Astrocyte (in vitro differentiated cells and primary cell): ENCODE data around the gene NAP1L4. TPM values are rescaled to one million over a fixed set of nuclear protein-coding genes. Genes with fewer than 3 reads are reported as not detected.
A peak's percentile ranks its signal among the peaks of the same experiment; 100 is the strongest.

Experiments
- DNase-seq: peaks from one replicate; pipeline ENCODE4 v3.0.0-alpha.2; 2010; ENCODE audit warnings: low read depth
- FAIRE-seq: peaks from 2 replicates; lab custom pipeline; 2011; peaks lifted over from hg19 to GRCh38; lab: Jason Lieb, UNC
- H2AFZ ChIP-seq: 2 replicates; pipeline ENCODE4 v1.6.0; 2012; ENCODE audit warnings: low read depth, low read length, inconsistent platforms
- H3K27ac ChIP-seq: 2 replicates; pipeline ENCODE4 v1.5.1; 2011; ENCODE audit warnings: low read depth, low read length, inconsistent platforms
- H3K27me3 ChIP-seq: 2 replicates; pipeline ENCODE4 v1.6.0; 2011; ENCODE audit warnings: low read length, inconsistent platforms; ENCODE audit not compliant: insufficient read depth
- H3K36me3 ChIP-seq: 2 replicates; pipeline ENCODE4 v1.5.1; 2011; ENCODE audit warnings: low read length, inconsistent platforms; ENCODE audit not compliant: insufficient read depth
- H3K4me1 ChIP-seq: 2 replicates; pipeline ENCODE4 v1.5.1; 2011; ENCODE audit warnings: low read length, inconsistent platforms; ENCODE audit not compliant: insufficient read depth
- H3K4me2 ChIP-seq: 2 replicates; pipeline ENCODE4 v1.6.0; 2012; ENCODE audit warnings: low read length, inconsistent platforms
- H3K4me3 ChIP-seq: 2 replicates; pipeline ENCODE4 v1.5.1; 2011; ENCODE audit warnings: low read depth, mild to moderate bottlenecking, low read length, inconsistent platforms; ENCODE audit not compliant: insufficient read depth
- H3K79me2 ChIP-seq: 2 replicates; pipeline ENCODE4 v1.6.0; 2012; ENCODE audit warnings: mild to moderate bottlenecking, low read length, inconsistent platforms; ENCODE audit not compliant: insufficient read depth
- H3K9ac ChIP-seq: 2 replicates; pipeline ENCODE4 v1.6.0; 2012; ENCODE audit warnings: mild to moderate bottlenecking, low read length, inconsistent platforms
- H3K9me3 ChIP-seq: 2 replicates; pipeline ENCODE4 v1.5.1; 2012; ENCODE audit warnings: low read depth, mild to moderate bottlenecking, low read length, inconsistent platforms; ENCODE audit not compliant: insufficient read depth
- H4K20me1 ChIP-seq: 2 replicates; pipeline ENCODE4 v1.6.0; 2012; ENCODE audit warnings: low read length, inconsistent platforms; ENCODE audit not compliant: insufficient read depth
- H3K27ac Mint-ChIP-seq: one replicate; pipeline ENCODE4 v1.8.0; 2021; ENCODE audit warnings: mild to moderate bottlenecking, mixed read lengths; ENCODE audit not compliant: unreplicated experiment
- H3K27me3 Mint-ChIP-seq: one replicate; pipeline ENCODE4 v1.8.0; 2021; ENCODE audit warnings: low read depth, mixed read lengths; ENCODE audit not compliant: unreplicated experiment
- H3K36me3 Mint-ChIP-seq: one replicate; pipeline ENCODE4 v1.8.0; 2021; ENCODE audit warnings: low read depth, mixed read lengths; ENCODE audit not compliant: unreplicated experiment
- H3K4me1 Mint-ChIP-seq: one replicate; pipeline ENCODE4 v1.8.0; 2021; ENCODE audit warnings: low read depth, mixed read lengths; ENCODE audit not compliant: unreplicated experiment
- H3K4me3 Mint-ChIP-seq: one replicate; pipeline ENCODE4 v1.8.0; 2021; ENCODE audit warnings: mild to moderate bottlenecking, moderate library complexity, mixed read lengths; ENCODE audit not compliant: unreplicated experiment
- H3K9me3 Mint-ChIP-seq: one replicate; pipeline ENCODE4 v1.8.0; 2021; ENCODE audit warnings: mild to moderate bottlenecking, mixed read lengths; ENCODE audit not compliant: unreplicated experiment
- CTCF ChIP-seq: IDR thresholded peaks from 2 replicates; pipeline ENCODE4 v1.5.1; 2011; ENCODE audit warnings: low read depth, mild to moderate bottlenecking, inconsistent platforms, low read length, moderate library complexity; ENCODE audit not compliant: insufficient read depth
- EZH2 ChIP-seq: IDR thresholded peaks from 2 replicates; pipeline ENCODE4 v1.6.1; 2012; ENCODE audit warnings: mild to moderate bottlenecking, low read length, inconsistent platforms; ENCODE audit not compliant: insufficient read depth
- total RNA-seq: library from RNA; stranded (reverse); gene quantifications from 2 replicates; pipeline ENCODE4 v1.2.1, GENCODE V29; 2021

The NAP1L4 gene
- total RNA-seq, 1 donor from 2014 or later: 153 TPM

- H3K4me3 Mint-ChIP-seq: no peak overlapping the region
- H3K27ac Mint-ChIP-seq: no peak overlapping the region
- no peak for FAIRE-seq
Observed at GRCh38 chr11:2934611-2935239, 57.4 kb downstream of the NAP1L4 start.

GRCh38 chr11:2934021-2934550 lies 58.0 kb downstream of the NAP1L4 start:
- Histone ChIP-seq H3K9me3 (peaks cover 14% of the 10 kb centered on the region), H3K4me1 (peaks cover 33% of the 10 kb centered on the region), H3K4me3 (no peak overlapping the region), H3K27ac (no peak overlapping the region), H2AFZ (no peak overlapping the region), H4K20me1 (no peaks in the 10 kb centered on the region), H3K9ac (no peak overlapping the region), H3K27me3 (no peaks in the 10 kb centered on the region), H3K79me2 (peaks cover 1% of the 10 kb centered on the region), H3K4me2 (no peak overlapping the region), H3K36me3 (no peaks in the 10 kb centered on the region)
- TF ChIP-seq CTCF (no peak), EZH2 (no peak)
- no peak for DNase-seq
- Mint-ChIP-seq H3K27me3 (no peaks in the 10 kb centered on the region), H3K9me3 (peaks cover 14% of the 10 kb centered on the region), H3K36me3 (peaks cover 6% of the 10 kb centered on the region), H3K4me3 (no peak overlapping the region), H3K27ac (no peak overlapping the region), H3K4me1 (peaks cover 6% of the 10 kb centered on the region)
- FAIRE-seq: no peak

More at GRCh38 chr11:2934611-2935239, 57.4 kb downstream of the NAP1L4 start:
- Mint-ChIP-seq H3K4me1 (peaks cover 6% of the 10 kb centered on the region), H3K27me3 (no peaks in the 10 kb centered on the region), H3K9me3 (peaks cover 17% of the 10 kb centered on the region), H3K36me3 (peaks cover 9% of the 10 kb centered on the region)
- Histone ChIP-seq H3K27me3 (no peaks in the 10 kb centered on the region), H3K4me3 (no peak overlapping the region), H3K9ac (no peak overlapping the region), H3K36me3 (no peaks in the 10 kb centered on the region), H3K4me1 (peaks cover 32% of the 10 kb centered on the region), H3K9me3 (peaks cover 16% of the 10 kb centered on the region), H3K27ac (no peak overlapping the region), H2AFZ (no peak overlapping the region), H4K20me1 (no peaks in the 10 kb centered on the region), H3K4me2 (no peak overlapping the region), H3K79me2 (no peaks in the 10 kb centered on the region)
- no peak for DNase-seq
- no peak for TF ChIP-seq EZH2
- no peak for TF ChIP-seq CTCF

- peaks cover 7% of the 10 kb centered on the region for H3K79me2 ChIP-seq
- H3K9ac ChIP-seq: peak overlapping the region; percentile 57
- H4K20me1 ChIP-seq: peaks cover 4% of the 10 kb centered on the region
- peaks cover 33% of the 10 kb centered on the region for H3K4me1 ChIP-seq
- peak overlapping the region; percentile 63 for H3K27ac ChIP-seq
- Mint-ChIP-seq H3K4me3 (no peak overlapping the region), H3K9me3 (peaks cover 8% of the 10 kb centered on the region), H3K36me3 (peaks cover 4% of the 10 kb centered on the region), H3K27me3 (no peaks in the 10 kb centered on the region), H3K27ac (no peak overlapping the region), H3K4me1 (peaks cover 6% of the 10 kb centered on the region)
- no peak overlapping the region for H3K4me3 ChIP-seq
- no peaks in the 10 kb centered on the region for H3K27me3 ChIP-seq
- H3K4me2 ChIP-seq: peak overlapping the region; percentile 42
- DNase-seq (peak; percentile 66), FAIRE-seq (no peak)
- H3K36me3 ChIP-seq: no peaks in the 10 kb centered on the region
- TF ChIP-seq EZH2 (no peak), CTCF (no peak)
- peaks cover 8% of the 10 kb centered on the region for H3K9me3 ChIP-seq
- no peak overlapping the region for H2AFZ ChIP-seq
Observed at GRCh38 chr11:2933375-2934020, 58.6 kb downstream of the NAP1L4 start.
